HG03571 (cell line): Measurements from ENCODE around the gene FRAS1.
A peak's percentile ranks its signal among the peaks of the same experiment; 100 is the strongest.
"Not testable (repeated sequence)": the region's sequence is repeated elsewhere in the genome, so short reads cannot be mapped to it uniquely, and the experiment has no call there.

Experiments used
- ATAC-seq: cut with Tn5 transposase; IDR thresholded peaks from one replicate; pipeline ENCODE4 v1.9.1; 2021; ENCODE audit not compliant: unreplicated experiment

FRAS1 gene, protein sequence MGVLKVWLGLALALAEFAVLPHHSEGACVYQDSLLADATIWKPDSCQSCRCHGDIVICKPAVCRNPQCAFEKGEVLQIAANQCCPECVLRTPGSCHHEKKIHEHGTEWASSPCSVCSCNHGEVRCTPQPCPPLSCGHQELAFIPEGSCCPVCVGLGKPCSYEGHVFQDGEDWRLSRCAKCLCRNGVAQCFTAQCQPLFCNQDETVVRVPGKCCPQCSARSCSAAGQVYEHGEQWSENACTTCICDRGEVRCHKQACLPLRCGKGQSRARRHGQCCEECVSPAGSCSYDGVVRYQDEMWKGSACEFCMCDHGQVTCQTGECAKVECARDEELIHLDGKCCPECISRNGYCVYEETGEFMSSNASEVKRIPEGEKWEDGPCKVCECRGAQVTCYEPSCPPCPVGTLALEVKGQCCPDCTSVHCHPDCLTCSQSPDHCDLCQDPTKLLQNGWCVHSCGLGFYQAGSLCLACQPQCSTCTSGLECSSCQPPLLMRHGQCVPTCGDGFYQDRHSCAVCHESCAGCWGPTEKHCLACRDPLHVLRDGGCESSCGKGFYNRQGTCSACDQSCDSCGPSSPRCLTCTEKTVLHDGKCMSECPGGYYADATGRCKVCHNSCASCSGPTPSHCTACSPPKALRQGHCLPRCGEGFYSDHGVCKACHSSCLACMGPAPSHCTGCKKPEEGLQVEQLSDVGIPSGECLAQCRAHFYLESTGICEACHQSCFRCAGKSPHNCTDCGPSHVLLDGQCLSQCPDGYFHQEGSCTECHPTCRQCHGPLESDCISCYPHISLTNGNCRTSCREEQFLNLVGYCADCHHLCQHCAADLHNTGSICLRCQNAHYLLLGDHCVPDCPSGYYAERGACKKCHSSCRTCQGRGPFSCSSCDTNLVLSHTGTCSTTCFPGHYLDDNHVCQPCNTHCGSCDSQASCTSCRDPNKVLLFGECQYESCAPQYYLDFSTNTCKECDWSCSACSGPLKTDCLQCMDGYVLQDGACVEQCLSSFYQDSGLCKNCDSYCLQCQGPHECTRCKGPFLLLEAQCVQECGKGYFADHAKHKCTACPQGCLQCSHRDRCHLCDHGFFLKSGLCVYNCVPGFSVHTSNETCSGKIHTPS (N-terminal part only)

DNA sequence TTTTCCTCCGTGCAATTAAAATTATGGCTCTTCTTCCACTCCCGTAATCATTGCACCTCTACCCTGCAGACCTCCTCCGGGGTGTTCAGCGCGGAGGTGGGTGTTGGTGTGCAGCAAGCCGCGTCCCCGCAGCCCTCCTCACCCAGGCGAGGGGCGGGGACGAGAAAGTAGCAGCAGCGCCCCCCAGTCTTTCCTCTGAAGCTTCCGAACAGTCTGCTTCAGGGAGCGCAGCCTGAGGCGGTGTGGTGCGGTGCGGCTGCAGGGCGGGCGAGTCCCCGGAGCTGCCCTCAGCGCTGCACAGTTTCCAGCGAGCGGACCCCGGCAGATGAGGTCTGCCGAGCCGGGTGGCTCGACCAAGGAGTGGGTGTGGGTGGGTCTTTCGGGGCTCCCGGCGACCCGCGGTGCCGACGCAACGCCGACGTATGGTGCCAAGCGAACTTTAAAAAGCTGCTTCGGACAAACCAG, at the start of gene FRAS1:
TSS of gene FRAS1 (plus strand) at position 189 of the 465 bp plus-strand sequence. CDS start 687 bp downstream, outside the sequence.
- peak; percentile 31 for ATAC-seq

DNA sequence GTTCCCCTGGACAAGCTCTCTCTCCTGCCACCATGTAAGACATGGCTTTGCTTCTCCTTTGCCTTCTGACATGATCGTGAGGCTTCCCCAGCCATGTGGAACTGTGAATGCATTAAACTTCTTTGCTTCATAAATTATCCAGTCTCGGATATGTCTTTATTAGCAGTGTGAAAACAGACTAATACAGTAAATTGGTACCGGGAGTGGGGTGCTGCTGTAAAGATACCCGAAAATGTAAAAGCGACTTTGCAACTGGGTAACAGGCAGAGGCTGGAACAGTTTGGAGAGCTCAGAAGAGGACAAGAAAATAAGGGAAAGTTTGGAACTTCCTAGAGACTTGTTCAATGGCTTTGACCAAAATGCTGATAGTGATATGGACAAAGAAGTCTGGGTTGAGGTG, 46.1 kb upstream of the FRAS1 start:
- ATAC-seq: not testable (repeated sequence)

DNA sequence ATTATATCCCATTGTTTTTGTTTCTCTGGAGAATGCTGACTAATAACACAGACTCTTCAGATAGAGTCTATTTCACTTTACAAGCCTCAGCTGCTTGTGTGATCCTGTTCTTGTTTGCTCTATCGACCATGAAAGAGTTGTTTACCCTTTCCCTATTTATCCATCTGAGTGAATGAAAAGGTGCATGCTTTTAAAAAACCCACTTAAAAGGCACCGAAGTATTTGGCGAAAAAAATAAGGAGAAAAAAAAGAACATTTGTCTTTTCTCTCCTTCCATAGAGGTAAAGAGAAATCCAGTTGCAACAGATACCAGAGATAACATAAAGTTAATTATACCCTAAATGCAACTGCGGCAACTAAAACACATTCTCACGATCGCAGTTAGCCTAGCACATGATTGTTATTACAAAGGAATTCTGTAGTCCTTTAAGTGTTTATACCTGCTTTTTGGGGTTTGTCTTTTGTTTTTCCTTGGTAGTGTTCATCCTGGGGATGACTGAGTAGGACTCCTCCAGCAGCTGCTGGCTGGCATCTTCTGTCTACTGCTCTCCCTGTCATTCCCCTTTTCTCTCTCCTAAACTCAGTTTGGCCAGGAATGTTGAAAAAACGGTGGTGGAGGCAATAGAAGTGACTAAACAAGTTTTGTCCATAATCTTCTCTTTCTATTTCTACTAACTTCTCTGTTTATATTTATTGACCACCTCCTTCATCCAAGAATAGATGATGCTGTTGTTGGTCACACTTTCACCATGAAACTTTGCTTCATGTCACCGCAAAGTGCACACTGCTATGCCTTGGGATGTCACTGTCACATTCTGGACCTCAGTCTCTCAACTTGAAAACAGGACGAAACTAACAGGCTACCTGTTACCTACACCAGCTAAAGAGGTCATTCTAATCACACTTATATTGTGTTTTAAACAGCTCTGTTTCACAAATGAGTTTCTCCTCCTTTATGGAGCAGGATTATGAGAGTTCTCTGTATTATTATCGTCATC, 41.9 kb upstream of the FRAS1 start:
- no peak for ATAC-seq

- no peak for ATAC-seq
Measured at GRCh38 chr4:78018271-78019049, 38.7 kb upstream of the FRAS1 start.

DNA sequence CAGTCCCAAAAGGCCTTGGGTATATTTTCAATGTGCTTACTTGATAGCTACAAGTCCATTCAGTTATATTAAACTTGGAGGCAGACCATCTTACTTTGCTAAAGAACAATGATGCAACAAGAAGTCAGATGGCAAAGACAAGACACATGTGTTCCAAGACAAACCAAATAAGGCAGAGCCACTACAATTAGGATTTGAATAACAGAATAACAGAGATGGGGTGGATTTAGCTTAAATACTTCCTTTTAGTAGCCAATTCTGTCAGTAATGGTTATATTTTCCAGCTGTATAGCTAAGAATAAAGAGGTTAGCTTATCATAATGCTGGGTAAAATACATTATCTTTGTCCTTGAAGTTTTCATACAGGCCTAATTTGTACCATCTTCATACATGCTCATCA, 37.7 kb upstream of the FRAS1 start:
- ATAC-seq: no peak

- ATAC-seq: no peak
Measured at GRCh38 chr4:78020677-78021076, 36.4 kb upstream of the FRAS1 start.

GRCh38 chr4:78022517-78022916, 34.6 kb upstream of the FRAS1 start:
- ATAC-seq: no peak

- no peak for ATAC-seq
Measured at GRCh38 chr4:78024085-78024484, 33.0 kb upstream of the FRAS1 start.

DNA sequence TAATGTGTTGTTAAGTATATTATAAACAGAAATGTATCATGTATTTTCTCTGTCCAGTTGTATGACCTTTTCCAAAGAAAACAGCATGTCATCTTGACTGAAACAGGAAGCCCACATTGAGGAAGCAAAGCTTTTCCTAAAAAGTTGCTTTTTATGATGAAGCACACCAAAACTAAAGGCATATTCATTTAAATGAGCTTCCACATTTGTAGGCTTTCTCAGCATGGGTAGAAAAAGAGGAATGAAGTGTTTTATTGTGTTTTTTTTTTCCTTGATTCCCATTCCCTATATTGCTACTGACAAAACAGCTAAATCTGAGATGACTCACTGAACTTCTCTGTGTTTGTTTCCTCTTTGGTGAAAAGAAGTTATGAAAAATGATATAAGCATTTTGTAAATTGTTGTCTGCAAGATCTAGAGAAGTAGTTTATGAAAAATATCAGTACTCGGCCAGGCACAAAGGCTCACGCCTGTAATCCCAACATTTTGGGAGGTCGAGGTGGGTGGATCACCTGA, 32.5 kb upstream of the FRAS1 start:
- ATAC-seq: no peak

- no peak for ATAC-seq
Measured at GRCh38 chr4:78031417-78031950, 25.6 kb upstream of the FRAS1 start.

GRCh38 chr4:78032446-78032845, 24.7 kb upstream of the FRAS1 start:
- no peak for ATAC-seq

- no peak for ATAC-seq
Measured at GRCh38 chr4:78032929-78033328, 24.2 kb upstream of the FRAS1 start.

DNA sequence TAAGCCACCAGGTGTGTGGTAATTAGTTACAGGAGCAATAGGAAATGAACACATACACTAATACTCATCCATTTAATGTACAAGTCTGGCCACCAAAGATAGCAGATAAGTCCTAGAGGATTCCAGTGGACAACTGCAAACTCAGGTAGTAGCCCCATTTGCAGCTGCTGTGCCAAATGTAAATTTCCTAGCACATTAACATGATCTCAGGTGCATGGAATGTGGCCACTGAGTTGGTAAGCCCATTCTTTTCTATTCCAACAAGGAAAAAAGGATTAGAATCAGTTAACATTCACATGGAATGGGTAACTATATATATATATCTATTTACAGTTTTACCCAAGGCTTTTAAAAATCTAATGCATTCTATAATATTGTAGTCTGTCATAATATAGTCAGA, 23.3 kb upstream of the FRAS1 start:
- ATAC-seq: no peak

- no peak for ATAC-seq
Measured at GRCh38 chr4:78038704-78039103, 18.4 kb upstream of the FRAS1 start.

DNA sequence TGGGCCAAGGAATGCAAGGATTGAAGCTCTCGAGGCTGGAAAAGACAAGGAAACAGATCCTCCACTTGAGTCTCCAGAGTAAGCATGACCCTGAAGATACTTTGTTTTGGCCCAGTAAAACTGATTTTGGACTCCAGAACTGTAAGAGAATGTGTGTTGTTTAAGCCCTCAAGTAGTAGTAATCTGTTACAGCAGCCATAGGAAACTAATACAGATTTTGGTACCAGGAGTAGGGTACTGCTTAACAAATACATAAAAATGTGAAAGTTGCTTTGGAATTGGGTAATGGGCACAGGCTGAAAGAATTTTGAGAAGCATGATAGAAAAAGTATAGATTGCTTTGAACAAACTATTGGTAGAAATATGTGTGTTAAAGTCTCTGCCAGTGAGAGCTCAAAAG, 17.4 kb upstream of the FRAS1 start:
- no peak for ATAC-seq

DNA sequence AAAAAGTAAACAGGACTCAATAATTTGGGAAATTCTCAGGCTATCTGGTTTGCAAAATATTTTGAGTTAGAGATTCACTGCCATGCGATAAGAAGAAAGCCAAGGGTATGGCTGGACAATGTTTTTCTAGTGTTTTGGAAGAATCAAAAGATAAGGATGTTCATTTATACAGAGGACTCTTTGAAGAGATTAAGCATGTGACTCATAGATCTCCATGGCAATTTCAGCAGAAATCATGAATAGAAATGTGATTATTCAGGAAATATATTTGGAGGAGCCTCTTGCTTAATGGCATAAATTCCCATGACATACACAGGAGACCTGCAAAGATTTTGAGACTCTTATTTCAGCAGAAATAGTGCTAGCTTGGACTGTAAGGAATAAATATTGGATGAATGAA, 16.7 kb upstream of the FRAS1 start:
- no peak for ATAC-seq

DNA sequence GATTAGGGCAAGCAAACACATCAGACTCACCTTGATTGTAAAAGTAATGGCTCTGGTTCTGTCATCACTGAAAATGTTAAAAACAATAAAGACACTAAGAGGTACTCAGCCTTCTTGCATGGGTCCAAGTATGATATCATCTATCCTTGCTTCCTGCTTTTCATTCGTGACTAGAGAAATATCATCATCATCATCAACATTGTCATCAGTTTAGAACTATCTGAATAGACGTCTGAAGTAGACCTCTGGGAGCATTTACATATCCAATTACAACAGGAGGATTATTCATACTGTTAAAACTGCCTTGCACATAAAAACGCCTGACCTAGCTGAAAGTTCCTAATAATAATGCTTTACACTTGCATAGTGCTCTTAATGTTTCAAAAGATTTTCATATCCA, 9.8 kb upstream of the FRAS1 start:
- ATAC-seq: no peak

DNA sequence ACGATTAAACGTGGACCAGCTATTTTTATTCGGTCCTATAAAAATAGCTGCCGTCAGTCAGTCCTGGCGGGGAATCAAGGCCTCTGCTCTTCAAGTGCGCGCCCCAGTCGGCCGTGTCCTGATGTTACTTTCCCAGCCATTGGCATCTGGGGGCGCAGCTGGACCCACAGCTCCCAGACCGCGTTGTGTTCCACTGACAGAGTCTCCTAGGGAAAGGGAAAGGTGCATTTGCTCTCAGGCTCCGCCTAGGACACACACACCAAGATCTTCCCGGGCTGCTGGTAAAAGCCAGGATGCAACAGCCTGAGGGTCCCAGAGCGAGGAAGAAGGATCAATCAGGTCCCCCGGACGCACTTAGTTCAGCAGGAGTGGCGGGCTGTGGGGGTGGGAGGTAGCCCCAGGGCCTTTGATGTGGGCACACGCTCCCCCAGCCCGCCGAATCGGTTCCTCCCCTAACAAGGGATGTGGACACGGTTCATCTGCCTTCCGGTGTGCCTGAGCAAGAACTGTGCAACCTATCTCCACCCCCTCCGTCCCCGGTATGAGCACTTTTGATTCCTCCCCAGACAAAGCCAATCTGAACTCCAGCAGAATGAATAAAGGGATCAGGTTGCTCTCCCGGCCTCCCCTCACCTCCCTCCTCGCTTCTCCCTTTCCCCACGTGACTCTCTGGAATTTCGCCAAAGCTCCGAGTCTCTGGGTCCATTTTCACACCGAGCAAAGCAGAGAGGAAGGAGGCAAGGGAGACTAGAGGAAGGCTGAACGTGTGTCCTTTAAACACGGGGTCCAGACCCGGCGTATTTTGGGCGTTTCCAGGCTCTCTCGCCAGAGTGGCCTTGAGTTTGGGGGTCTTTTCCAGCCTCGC, 626 bp upstream of the FRAS1 start:
- ATAC-seq: peak; percentile 64
